GM18520 (cell line): ENCODE results near the gene KCNK4.

Source experiments
- ATAC-seq: cut with Tn5 transposase; IDR thresholded peaks from one replicate; pipeline ENCODE4 v1.9.1; 2021; ENCODE audit not compliant: unreplicated experiment

Gene KCNK4

DNA sequence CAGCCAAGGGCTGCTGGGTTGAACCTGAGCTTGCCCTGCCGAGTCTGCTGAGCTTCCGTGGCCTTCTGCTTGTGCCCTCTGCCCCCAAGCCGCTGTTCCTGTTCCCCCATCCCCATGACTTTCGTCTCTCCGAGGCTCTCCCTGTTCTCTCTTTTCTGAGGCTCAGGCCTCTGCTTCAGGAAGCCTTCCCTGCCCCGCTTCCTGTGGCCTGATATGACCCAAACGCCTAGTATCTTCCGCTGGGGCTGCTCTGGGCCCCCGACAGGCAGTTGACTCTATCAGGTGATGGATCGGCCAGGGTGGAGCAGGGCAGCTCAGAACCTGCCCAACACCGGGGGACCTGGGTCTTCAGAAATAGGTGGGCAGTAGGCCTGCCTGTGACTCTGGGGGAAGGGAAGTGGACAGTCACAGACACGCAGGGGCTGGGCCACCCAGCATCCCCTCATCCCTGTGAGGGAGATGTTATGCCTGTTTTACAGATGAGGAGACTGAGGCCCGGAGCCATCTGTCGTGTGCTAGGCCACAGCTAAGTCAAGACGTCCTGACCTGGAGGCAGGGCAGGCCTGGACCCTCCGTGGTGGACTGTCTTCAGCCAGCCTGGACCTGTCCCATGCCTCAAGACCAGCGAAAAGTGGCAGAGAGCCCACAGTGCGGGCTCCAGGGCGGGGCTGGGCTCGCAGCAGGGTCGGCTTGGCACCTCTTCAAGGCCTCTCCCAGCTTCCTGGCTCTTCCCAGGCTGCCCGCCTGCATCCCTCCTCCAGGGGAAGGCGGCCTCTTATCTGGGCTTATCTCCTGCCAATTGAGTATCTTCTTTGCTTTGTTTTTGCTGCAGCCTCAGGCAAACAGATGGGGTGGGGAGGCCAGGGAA is 22.8 kb upstream of the KCNK4 start:
- ATAC-seq: no peak

DNA sequence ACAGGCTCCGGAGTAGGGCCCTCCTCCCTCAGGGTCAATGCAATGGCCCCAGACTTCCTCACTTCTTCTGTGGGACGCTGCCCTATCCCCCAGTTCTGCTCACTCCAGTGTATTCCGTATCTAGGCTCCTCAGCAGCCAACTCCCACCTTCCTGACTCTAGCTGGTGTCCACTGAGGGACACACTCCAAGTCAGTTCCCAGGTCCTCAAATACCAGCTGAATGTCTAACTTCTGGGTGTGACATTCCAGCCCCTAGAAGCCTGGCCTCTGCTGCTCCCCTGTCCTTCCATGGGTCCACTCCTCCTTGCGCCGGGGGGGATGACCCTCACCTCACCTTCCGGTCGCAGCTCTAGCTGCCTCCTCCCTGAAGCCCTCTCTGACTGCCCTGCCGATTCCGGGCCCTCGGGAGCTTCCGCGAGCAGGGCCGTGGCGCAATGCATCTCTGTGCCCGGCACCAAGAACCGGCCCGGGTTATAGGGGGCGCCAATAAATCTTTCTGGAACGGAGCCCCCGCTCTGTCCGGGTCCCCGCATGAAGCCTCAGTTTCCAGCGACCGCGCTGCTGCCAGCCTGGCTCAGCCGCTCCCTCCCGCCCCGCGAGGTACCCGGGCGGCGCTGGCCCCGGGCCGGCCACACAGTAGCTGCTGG is 22.1 kb upstream of the KCNK4 start:
- peak; percentile 5 for ATAC-seq

DNA sequence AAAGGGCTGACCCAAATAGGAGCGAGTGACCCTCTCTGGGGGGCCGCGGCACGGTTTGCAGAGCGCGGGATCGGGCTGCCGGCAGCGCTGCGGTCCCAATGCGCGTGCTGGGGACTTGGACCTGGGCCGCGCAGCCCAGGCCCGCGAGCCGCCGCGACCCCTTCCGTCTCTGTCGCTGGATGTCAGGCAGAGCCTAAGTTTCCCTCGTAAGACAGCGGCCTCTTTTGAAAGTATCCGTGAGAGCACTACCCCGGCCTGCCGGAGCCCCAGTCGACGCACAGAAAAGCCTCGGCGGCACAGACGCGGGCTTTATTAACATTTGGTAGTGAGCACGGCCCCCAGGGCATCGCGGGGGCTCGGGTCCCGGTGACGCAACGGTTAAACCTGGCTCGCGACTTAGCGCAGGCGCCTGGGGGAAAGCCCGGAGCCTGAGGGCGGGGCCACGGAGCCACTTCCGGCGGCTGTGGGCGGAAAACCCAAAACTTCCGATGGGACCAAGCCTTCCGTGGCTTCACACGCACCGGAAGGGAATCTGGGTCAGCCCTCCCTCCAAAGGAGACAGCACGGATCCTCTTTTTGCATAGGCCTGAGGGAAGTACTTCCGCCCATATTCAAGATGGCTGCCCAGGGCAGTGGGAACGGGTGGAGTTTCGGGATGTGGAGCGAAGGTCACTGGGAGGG is 21.4 kb upstream of the KCNK4 start:
- ATAC-seq: peak; percentile 72

- ATAC-seq: no peak
Observed at GRCh38 chr11:64275031-64275800, 15.9 kb upstream of the KCNK4 start.

- no peak for ATAC-seq
Observed at GRCh38 chr11:64275841-64276240, 15.3 kb upstream of the KCNK4 start.

DNA sequence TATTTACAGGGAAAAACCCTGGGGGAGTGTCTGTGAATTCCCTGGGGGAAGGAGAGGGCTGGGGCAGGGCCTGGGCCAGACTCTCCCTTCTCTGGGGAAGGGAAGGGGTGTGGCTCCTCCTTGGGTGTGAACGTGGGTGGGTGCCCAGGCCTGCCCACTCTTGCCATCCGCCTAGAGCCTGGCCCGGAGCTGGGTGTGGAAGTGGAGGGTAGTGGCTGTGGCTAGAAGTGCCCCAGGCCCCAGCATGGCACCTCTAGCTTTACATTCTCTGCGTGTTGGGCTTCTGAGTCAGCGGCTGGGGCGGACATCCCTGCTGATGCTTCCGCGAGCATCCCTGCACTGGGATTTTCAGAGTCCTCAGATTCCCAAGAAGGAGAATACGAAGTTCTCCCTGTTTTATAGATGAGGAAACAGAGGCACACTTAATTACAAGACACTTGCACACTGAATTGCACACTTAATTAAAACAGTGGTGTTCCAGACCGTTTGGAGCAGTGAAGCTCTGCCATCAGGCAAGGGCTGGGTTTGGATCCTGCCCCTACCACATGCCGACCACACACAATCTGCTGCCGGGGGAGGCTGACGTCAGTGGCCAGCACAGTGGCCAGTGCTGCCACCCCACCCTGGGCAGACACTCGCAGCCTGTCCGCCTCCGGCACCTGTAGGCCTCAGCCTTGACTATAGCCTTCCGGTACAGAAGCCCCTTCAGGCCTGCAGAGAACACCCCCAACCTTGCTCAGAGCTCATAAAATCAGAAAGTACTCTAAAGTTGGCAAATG is 14.3 kb upstream of the KCNK4 start:
- ATAC-seq: no peak

DNA sequence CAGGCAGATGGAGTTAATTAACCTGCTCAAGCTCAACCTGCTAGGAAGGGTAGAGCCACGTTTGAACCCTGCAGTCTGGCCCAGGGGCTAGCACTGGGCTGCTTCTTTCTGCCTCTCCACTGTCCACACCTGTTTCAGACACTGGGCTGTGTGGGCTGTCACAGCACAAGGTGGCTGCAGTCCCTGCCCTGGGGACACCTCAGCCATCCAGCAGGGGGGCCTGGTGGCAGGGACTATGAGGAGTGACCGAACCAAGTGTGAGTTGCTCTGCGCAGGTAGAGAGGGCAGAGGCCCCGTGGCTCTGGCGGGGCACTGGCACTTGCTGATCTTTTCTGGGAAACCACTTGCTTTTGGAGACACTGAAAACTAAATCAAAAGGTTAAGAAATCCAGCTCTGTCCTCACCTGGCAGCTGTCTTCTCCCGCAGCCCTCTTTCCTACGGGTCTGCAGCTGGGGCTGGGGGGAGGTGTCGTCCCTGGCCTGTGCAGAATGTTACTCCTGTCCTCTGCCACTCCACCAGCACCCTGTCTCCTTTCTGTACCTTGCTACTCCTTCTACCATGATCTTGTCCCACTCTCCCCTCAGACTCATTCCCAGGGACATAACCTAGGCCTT is 12.4 kb upstream of the KCNK4 start:
- ATAC-seq: no peak

GRCh38 chr11:64281957-64282770 is 8.9 kb upstream of the KCNK4 start:
- ATAC-seq: no peak

DNA sequence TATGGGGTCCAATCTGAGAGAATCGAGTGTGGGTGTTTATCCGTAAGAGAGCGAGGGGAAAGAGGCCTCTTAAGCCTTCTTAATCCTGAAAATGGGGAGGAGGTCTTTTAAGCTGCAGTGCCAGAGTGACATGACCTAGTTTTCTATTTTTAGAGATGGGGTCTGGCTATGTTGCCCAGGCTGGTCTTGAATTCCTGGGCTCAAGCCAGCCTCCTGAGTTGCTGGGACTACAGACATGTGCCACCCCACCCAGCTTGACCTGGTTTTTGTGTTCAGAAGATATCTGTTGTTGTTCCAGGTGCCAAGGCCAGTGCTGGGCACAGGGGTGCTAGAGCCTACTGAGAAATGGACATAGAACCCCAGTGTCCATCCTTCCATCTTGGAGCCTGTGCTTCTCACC is 8.0 kb upstream of the KCNK4 start:
- no peak for ATAC-seq

DNA sequence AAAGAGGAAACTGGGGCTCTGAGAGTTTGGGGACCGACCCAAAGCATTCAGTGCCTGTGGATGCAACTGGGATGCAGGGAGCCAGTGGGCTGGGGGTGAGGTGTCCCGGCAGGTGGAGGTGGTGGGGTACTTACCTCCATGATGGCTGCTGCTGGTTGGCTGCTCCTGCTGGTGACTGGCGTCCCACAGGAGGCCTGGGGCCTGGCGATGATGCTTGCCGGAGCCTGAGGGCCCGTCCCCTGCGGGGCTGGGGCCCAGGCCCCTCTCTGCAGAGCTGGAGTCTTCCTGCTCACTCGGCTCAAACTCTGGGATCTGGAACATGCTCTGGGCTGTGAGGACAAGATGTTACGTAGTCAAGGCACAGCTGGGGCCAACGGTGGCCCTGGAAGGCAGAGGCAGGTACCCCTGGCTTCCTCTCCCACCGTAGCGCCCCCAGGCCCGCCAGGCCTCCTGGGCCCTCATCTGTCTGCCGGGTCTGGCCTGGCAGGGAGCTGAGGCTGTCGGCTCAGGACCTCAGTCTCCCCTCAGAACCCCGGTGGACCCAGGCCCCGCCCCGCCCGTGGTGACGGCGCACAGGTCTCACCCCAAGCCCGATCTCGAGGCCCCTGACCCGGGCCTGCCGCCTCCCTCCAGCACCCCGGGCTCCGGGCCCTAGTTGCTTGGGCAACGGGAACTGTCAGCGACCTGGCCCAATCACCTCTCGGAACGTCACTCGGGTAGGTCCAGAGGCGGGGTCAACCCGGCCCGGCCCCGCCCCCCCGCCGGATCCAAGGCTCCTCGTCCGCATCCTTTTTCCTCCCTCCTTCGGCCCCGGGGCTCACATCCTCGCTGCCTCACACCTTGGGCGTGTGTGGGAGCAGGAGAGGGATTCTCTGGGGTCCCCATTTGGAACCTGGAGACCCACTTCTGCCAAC is 6.8 kb upstream of the KCNK4 start, which contains the start of gene BAD:
TSS of gene BAD (minus strand) at position 618 of the 914 bp plus-strand sequence. CDS start at position 321, 297 bp downstream.
- ATAC-seq: peak; percentile 58

- peak; percentile 61 for ATAC-seq
Observed at GRCh38 chr11:64284962-64285884, 5.9 kb upstream of the KCNK4 start, which contains the start of gene GPR137. GPR137 (plus strand) TSS chr11:64285848; CDS start chr11:64286525, 677 bp downstream.

GRCh38 chr11:64285885-64286800 is 5.0 kb upstream of the KCNK4 start:
- ATAC-seq: no peak

DNA sequence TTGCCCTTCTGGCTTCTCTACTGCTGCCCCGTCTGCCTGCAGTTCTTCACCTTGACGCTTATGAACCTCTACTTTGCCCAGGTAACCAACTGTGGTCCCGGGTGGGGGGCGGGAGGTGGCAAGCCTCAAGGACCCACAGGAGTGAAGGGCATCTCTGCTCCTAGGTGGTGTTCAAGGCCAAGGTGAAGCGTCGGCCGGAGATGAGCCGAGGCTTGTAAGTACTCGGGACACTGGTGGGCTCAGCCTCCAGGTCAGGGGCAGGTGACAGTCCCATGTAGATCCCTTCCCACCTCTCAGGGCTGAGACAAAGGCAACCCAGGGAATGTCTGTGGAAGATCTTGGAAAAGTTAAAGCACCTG is 4.3 kb upstream of the KCNK4 start:
- no peak for ATAC-seq

DNA sequence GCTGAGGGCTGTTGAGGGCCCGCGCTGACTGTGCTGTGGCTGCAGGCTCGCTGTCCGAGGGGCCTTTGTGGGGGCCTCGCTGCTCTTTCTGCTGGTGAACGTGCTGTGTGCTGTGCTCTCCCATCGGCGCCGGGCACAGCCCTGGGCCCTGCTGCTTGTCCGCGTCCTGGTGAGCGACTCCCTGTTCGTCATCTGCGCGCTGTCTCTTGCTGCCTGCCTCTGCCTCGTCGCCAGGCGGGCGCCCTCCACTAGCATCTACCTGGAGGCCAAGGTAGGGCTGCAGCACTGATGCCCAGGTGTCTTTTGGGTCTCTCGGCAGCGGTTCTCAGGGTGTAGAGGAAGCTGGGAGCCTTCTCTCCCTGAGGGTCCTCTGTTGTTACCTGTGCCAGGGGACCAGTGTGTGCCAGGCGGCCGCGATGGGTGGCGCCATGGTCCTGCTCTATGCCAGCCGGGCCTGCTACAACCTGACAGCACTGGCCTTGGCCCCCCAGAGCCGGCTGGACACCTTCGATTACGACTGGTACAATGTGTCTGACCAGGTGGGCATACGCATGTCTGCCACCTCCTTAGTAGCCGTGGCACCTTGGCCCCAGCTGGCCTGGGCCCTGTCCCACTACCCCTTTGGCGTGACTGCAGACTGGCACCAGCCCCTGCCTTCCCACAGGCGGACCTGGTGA is 3.3 kb upstream of the KCNK4 start:
- no peak for ATAC-seq

DNA sequence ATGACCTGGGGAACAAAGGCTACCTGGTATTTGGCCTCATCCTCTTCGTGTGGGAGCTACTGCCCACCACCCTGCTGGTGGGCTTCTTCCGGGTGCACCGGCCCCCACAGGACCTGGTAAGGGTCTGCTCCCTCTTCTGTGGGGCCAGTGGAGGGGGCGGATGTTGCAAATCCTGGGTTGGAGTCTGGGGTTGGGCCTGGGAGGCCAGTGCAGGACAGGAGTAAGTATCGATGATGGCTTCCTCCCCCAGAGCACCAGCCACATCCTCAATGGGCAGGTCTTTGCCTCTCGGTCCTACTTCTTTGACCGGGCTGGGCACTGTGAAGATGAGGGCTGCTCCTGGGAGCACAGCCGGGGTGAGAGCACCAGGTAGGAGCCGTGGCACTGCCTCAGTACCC is 2.8 kb upstream of the KCNK4 start:
- ATAC-seq: no peak
